Stomach (tissue), 9 donors: ENCODE data around the gene AMPH. TPM values are rescaled to one million over a fixed set of nuclear protein-coding genes. Genes with fewer than 3 reads are reported as not detected.
A peak's percentile ranks its signal among the peaks of the same experiment; 100 is the strongest.

Source experiments
- DNase-seq, 2 donors: peaks; one replicate each; pipeline versions ENCODE4 v3.0.0 to v3.0.0-alpha.2; 2013 to 2019
- H3K27ac ChIP-seq, 5 donors: fragments of 200-600 bp in 4 of 5; sonication (generic) in 4 of 5; one replicate each; pipeline ENCODE4 v1.5.1; 2013 to 2019; ENCODE audit warnings: mild to moderate bottlenecking in 1 of 5, moderate library complexity in 1 of 5
- H3K27me3 ChIP-seq, 3 donors: fragments of 200-600 bp; sonication (generic); one replicate each; pipeline ENCODE4 v1.5.1; 2017 to 2019; ENCODE audit warnings: mixed run types in 1 of 3
- H3K36me3 ChIP-seq, 4 donors: fragments of 200-600 bp; sonication (generic); 1 replicate in 3 of 4; 2 replicates in 1 of 4; pipeline ENCODE4 v1.5.1; 2016 to 2019
- H3K4me1 ChIP-seq, 4 donors: fragments of 200-600 bp; sonication (generic); one replicate each; pipeline ENCODE4 v1.5.1; 2016 to 2019
- H3K4me3 ChIP-seq, 4 donors: fragments of 200-600 bp; sonication (generic) in 3 of 4; one replicate each; pipeline ENCODE4 v1.5.1; 2016 to 2019; ENCODE audit warnings: mild to moderate bottlenecking in 1 of 4
- H3K9me3 ChIP-seq, 4 donors: fragments of 200-600 bp; sonication (generic); one replicate each; pipeline ENCODE4 v1.5.1; 2016 to 2019
- EP300 ChIP-seq: sonication (generic); formaldehyde crosslinking; IDR thresholded peaks from one replicate; pipeline ENCODE4 v1.6.1; 2017; ENCODE audit warnings: antibody characterized with exemption
- POLR2A ChIP-seq, 4 donors: fragments of 450-650 bp; IDR thresholded peaks; one replicate each; pipeline ENCODE4 v1.6.1; 2016; ENCODE audit warnings: antibody characterized with exemption in 4 of 4, control low read depth in 2 of 4, mild to moderate bottlenecking in 1 of 4, moderate library complexity in 1 of 4
- POLR2AphosphoS5 ChIP-seq, 3 donors: sonication (generic); formaldehyde crosslinking; IDR thresholded peaks; one replicate each; pipeline ENCODE4 v1.6.1; 2016; ENCODE audit warnings: antibody characterized with exemption in 3 of 3
- WGBS, 5 donors: extraction: QIAGEN DNeasy Blood & Tissue Kit in 3 of 5; methylation state at CpG; one replicate each; pipeline versions ENCODE4 v1.1.5 to v1.1.7; 2013 to 2018; 5-methylcytosine and 5-hydroxymethylcytosine counted together
- intact Hi-C: fragments of 100-400 bp; cut with DNase I; formaldehyde crosslinking; loops from one replicate; pipeline ENCODE4 v1.15.1; 2023; ENCODE audit warnings: low total_unique reads
- polyA plus RNA-seq, 3 donors: library from polyadenylated mRNA; stranded (reverse); fragments of 200-250 nt; gene quantifications; one replicate each; pipeline ENCODE4 v1.2.3, GENCODE V29; 2013
- total RNA-seq, 5 donors: library from RNA; depleted of rRNA; stranded (reverse); fragments of >200 nt; gene quantifications; one replicate each; pipeline versions ENCODE4 v1.1.0 to v1.2.3, GENCODE V29; 2014 to 2016
- TF ChIP-seq, protein P1 (sequence below), 7 experiments: fragments of 450-650 bp in 4 of 7; fragments of 200-600 bp in 3 of 7; sonication (generic) in 3 of 7; IDR thresholded peaks; one replicate each; pipeline ENCODE4 v1.5.1; 2016 to 2019; ENCODE audit warnings: antibody characterized with exemption in 7 of 7, control low read depth in 2 of 7, mild to moderate bottlenecking in 1 of 7
- donor health status: healthy with polysubstance abuse.
- donor health status: Bipolar disorder and iron deficiency.
- donor health status: healthy.

The AMPH gene
- total and polyA plus RNA-seq, 8 donors = 0.80 to 13.0 (median 4.6) TPM; not detected in 1

DNA sequence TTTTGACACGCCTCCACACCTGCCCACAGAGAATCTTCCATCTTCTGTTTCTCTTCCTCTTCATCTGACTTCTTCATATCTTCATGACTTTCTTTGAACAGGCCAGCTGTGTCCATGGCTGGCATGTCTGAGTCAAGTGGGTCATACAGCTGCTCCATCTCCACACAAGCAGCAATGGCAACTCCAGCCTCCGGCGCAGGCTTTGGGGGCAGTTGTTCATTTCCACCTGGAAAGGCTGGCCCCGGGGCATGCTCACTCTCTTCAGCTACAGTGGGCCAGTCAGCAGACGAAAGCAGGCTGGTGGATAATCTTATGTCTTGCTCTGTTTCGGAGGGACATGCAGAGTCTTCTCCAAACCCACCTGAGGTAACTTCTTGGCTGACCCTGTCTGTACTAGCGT, 202.1 kb downstream of the AMPH start:
- WGBS, 5 donors = 82 to 92% (median 88%) methylated on average over 7 of the region's 7 CpGs
- H3K9me3 ChIP-seq = no peaks in the 10 kb centered on the region
- no peaks in the 10 kb centered on the region for H3K4me1 ChIP-seq
- DNase-seq = no peak
- no peaks in the 10 kb centered on the region for H3K36me3 ChIP-seq
- TF ChIP-seq POLR2AphosphoS5 (IDR thresholded peaks at IDR 0.05) = no peak
- TF ChIP-seq EP300 = no peak
- TF ChIP-seq POLR2A (IDR thresholded peaks at IDR 0.05) = no peak
- TF ChIP-seq, protein P1, sequence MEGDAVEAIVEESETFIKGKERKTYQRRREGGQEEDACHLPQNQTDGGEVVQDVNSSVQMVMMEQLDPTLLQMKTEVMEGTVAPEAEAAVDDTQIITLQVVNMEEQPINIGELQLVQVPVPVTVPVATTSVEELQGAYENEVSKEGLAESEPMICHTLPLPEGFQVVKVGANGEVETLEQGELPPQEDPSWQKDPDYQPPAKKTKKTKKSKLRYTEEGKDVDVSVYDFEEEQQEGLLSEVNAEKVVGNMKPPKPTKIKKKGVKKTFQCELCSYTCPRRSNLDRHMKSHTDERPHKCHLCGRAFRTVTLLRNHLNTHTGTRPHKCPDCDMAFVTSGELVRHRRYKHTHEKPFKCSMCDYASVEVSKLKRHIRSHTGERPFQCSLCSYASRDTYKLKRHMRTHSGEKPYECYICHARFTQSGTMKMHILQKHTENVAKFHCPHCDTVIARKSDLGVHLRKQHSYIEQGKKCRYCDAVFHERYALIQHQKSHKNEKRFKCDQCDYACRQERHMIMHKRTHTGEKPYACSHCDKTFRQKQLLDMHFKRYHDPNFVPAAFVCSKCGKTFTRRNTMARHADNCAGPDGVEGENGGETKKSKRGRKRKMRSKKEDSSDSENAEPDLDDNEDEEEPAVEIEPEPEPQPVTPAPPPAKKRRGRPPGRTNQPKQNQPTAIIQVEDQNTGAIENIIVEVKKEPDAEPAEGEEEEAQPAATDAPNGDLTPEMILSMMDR (IDR thresholded peaks at IDR 0.05) = no peak
- intact Hi-C loops = no loop called here
- H3K27ac ChIP-seq = no peak overlapping the region
- no peak overlapping the region for H3K4me3 ChIP-seq
- no peaks in the 10 kb centered on the region for H3K27me3 ChIP-seq

DNA sequence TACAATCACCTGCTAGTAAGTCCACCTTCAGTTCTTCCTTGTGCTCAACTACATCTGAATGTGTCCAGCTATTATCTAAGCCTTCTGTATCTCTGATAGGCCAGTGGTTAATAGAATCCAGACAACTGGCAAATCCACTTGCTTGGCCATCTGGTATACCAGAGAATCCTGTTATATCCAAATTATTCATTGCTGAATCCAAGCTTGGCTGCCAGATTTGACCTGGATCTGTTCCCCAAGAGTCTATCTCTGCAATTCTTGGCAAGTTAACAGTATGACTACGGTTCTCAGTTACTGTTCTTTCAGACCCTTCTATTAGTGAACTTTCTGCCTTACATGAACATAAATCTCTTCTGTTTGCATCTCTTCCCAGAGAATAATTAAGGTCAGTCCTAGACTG, 203.1 kb downstream of the AMPH start:
- intact Hi-C loops = no loop called here
- WGBS, 5 donors = 39 to 74% (median 67%) methylated on average over 1 of the region's 1 CpG

DNA sequence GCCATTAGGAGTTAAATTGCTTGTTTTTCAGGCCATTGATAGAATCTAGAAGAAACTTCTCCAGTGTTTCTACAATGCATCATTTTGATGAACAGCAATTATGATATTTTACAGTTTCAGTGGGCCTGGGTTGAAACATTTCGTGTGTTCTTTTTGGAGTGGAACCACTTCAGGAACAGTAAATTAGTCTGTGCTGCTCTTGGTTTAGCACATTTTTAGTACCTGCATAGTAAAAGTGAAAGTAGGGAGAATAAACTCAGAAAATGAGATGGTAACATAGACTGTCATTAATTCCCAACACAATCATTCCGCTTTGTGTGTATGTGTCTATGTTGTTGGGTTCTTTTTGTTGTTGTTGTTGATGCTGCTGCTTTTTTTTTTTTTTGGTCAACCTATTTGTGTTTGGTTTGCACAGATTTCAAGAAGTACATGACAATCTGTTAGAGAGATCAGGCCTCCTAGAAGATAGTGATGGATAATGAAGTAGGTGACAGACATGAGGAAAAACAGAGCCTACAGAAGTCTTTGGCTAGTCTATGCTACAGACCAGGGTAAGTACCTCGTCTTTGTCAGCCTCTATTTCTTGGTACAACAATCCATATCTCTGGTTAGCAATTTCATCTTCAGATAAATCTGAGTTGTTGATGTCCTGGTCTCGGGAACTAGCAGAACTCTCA, 203.8 kb downstream of the AMPH start:
- H3K27ac ChIP-seq = no peak overlapping the region
- 50 to 69% (median 54%) methylated on average over 4 of the region's 4 CpGs for WGBS, 5 donors
- TF ChIP-seq POLR2A (IDR thresholded peaks at IDR 0.05) = no peak
- no peak for TF ChIP-seq EP300
- TF ChIP-seq, protein P1 (IDR thresholded peaks at IDR 0.05) = no peak
- TF ChIP-seq POLR2AphosphoS5 (IDR thresholded peaks at IDR 0.05) = no peak
- intact Hi-C loops = no loop called here
- no peaks in the 10 kb centered on the region for H3K9me3 ChIP-seq
- H3K27me3 ChIP-seq = no peaks in the 10 kb centered on the region
- no peaks in the 10 kb centered on the region for H3K36me3 ChIP-seq
- H3K4me1 ChIP-seq = no peaks in the 10 kb centered on the region
- H3K4me3 ChIP-seq = no peak overlapping the region
- DNase-seq = no peak

More for the DNA sequence above, 203.1 kb downstream of the AMPH start:
- Histone ChIP-seq H3K9me3 (no peaks in the 10 kb centered on the region), H3K27ac (no peak overlapping the region), H3K27me3 (no peaks in the 10 kb centered on the region), H3K4me3 (no peak overlapping the region), H3K4me1 (no peaks in the 10 kb centered on the region), H3K36me3 (no peaks in the 10 kb centered on the region)
- peak in 1 of 2 donors; percentile 51 for DNase-seq
- TF ChIP-seq POLR2A (IDR thresholded peaks at IDR 0.05) = no peak
- TF ChIP-seq POLR2AphosphoS5 (IDR thresholded peaks at IDR 0.05) = no peak
- TF ChIP-seq, protein P1 (IDR thresholded peaks at IDR 0.05) = no peak
- TF ChIP-seq EP300 = no peak

DNA sequence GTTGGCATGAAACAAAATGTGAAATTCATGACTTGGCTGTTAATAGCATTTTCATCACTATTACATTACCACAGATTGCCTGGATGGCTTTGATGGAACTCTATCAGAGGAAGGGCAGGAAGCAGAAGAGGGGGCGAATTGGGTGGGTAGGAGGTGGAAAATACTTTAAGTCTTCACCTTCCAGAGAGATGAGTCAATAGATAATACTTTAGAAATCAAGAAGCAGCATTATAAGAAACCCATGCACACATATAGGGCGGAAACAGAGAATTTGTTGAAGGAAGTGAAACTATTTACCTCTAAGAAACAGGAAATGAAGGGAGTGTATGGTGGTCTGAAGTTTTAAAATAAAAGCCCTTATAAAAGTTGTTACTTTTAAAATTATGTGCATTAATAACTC, 205.7 kb downstream of the AMPH start:
- no peak for DNase-seq
- Histone ChIP-seq H3K27me3 (no peaks in the 10 kb centered on the region), H3K4me3 (no peak overlapping the region), H3K4me1 (no peaks in the 10 kb centered on the region), H3K36me3 (no peaks in the 10 kb centered on the region), H3K9me3 (no peaks in the 10 kb centered on the region), H3K27ac (no peak overlapping the region)
- TF ChIP-seq EP300 (no peak), POLR2AphosphoS5 (IDR thresholded peaks at IDR 0.05) (no peak), POLR2A (IDR thresholded peaks at IDR 0.05) (no peak)
- TF ChIP-seq, protein P1 (IDR thresholded peaks at IDR 0.05) = no peak
- 44 to 58% (median 57%) methylated on average over 2 of the region's 2 CpGs for WGBS, 5 donors
- intact Hi-C loops = no loop called here
